ENCODE results near the gene ARL6IP5.

- TF ChIP-seq EP300 (IDR thresholded peaks at IDR 0.05; ENCODE audit: low read length) (no peak), SAFB2 (IDR thresholded peaks at IDR 0.05; ENCODE audit: borderline replicate concordance, low read depth, low read length, severe bottlenecking) (no peak), ZNF766 (CRISPR knock-in tag; conservative IDR thresholded peaks at IDR 0.05) (no peak)
- TF ChIP-seq, protein P1, sequence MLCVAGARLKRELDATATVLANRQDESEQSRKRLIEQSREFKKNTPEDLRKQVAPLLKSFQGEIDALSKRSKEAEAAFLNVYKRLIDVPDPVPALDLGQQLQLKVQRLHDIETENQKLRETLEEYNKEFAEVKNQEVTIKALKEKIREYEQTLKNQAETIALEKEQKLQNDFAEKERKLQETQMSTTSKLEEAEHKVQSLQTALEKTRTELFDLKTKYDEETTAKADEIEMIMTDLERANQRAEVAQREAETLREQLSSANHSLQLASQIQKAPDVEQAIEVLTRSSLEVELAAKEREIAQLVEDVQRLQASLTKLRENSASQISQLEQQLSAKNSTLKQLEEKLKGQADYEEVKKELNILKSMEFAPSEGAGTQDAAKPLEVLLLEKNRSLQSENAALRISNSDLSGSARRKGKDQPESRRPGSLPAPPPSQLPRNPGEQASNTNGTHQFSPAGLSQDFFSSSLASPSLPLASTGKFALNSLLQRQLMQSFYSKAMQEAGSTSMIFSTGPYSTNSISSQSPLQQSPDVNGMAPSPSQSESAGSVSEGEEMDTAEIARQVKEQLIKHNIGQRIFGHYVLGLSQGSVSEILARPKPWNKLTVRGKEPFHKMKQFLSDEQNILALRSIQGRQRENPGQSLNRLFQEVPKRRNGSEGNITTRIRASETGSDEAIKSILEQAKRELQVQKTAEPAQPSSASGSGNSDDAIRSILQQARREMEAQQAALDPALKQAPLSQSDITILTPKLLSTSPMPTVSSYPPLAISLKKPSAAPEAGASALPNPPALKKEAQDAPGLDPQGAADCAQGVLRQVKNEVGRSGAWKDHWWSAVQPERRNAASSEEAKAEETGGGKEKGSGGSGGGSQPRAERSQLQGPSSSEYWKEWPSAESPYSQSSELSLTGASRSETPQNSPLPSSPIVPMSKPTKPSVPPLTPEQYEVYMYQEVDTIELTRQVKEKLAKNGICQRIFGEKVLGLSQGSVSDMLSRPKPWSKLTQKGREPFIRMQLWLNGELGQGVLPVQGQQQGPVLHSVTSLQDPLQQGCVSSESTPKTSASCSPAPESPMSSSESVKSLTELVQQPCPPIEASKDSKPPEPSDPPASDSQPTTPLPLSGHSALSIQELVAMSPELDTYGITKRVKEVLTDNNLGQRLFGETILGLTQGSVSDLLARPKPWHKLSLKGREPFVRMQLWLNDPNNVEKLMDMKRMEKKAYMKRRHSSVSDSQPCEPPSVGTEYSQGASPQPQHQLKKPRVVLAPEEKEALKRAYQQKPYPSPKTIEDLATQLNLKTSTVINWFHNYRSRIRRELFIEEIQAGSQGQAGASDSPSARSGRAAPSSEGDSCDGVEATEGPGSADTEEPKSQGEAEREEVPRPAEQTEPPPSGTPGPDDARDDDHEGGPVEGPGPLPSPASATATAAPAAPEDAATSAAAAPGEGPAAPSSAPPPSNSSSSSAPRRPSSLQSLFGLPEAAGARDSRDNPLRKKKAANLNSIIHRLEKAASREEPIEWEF (CRISPR knock-in tag; IDR thresholded peaks at IDR 0.05), result no peak
- TF ChIP-seq, protein P2, sequence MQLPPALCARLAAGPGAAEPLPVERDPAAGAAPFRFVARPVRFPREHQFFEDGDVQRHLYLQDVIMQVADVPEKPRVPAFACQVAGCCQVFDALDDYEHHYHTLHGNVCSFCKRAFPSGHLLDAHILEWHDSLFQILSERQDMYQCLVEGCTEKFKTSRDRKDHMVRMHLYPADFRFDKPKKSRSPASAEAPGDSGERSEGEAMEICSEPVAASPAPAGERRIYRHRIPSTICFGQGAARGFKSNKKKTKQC (CRISPR knock-in tag; IDR thresholded peaks at IDR 0.05), result no peak
- TF ChIP-seq, protein P3, sequence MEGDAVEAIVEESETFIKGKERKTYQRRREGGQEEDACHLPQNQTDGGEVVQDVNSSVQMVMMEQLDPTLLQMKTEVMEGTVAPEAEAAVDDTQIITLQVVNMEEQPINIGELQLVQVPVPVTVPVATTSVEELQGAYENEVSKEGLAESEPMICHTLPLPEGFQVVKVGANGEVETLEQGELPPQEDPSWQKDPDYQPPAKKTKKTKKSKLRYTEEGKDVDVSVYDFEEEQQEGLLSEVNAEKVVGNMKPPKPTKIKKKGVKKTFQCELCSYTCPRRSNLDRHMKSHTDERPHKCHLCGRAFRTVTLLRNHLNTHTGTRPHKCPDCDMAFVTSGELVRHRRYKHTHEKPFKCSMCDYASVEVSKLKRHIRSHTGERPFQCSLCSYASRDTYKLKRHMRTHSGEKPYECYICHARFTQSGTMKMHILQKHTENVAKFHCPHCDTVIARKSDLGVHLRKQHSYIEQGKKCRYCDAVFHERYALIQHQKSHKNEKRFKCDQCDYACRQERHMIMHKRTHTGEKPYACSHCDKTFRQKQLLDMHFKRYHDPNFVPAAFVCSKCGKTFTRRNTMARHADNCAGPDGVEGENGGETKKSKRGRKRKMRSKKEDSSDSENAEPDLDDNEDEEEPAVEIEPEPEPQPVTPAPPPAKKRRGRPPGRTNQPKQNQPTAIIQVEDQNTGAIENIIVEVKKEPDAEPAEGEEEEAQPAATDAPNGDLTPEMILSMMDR (IDR thresholded peaks at IDR 0.05 in 2 of 3, conservative IDR thresholded peaks at IDR 0.05 in 1 of 3; ENCODE audit: insufficient read depth in 2 of 3, low read depth in 1 of 3, low read length in 3 of 3), result no peak
These were observed 17.6 kb downstream of the ARL6IP5 start for GRCh38 chr3:69102384-69102783.

Measured in K562 (cell line).